Measurements from ENCODE around the gene TBC1D5.

Gene TBC1D5

DNA sequence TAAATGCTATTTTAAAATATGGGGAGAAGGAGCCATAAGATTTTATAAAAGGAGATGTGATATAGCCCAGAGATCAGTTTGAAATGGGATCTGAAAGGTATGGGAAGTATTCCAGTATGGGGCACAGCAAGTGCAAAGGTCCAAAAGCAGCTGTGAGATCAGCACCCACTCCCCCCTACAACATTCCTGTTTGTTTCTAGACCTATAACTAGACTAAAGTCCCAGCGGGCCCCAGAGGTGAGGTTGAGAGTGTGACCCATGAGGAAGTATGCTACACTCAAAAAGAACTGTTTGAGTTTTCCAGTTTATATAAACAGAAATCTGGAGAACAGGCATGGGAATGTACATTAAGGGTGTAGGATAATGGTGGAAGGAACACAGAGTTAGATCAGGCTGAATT, 152.5 kb downstream of the TBC1D5 start:
- DNase-seq (ENCODE audit: low spot score): no peak

DNA sequence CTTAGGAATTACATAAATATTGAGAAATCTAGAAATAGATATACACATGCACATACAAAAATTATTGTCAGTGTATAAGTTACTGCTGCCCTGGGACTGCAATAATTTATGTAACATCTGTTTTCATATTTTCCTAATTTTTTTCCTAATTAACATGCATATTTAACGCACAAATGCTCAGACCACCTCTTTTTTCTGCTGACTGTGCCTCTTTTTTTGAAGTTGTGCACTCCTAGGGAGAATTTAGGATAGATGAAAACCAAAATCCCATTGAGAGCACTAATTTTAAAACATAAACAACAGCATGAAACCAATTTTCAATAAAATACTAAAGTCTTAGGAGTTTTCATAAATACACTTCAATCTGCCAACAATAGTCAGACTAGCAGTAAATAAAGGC, 154.0 kb downstream of the TBC1D5 start:
- no peak for DNase-seq (ENCODE audit: low spot score)

DNA sequence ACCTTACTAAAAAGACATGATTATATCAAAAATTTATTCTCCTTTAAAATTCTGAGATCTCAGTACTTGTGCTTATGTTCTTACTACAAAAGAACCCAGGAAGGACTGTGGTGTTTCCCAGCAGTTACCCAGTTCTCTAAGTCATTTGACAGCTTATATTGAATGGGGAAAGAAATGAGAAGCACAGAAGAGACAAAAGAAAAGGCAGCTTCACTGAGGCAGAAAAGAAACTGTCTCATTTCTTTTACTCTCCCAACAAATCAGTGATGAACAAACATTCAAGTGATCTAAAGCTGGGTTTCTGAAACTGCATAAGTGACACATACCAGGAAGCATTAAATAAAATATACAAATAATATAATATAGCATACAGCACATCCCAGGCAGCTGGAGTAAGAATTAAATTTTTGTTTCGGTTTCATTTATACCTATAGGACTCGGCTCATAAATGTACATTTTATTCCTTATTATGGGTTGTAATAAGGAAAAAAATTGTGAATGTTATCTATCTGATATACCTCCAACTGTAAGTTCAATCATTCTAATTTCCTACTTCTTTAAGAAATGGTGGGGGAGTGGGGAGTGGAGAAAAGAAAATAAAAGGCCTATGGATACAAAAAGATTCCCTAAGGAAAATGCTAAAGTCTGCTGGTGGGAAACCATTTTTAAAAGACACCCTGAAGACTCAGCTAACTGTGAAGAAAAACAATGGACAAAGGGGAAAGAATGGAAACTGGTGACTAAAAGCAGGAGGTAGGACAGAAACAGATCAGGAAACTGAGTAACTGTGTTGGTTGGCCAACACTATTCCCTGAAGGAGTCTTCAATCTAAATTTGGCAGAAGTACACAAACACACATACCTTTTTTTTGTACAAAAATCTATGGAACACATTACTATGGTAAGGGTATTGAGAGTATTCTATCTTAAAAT, 156.8 kb downstream of the TBC1D5 start:
- DNase-seq (ENCODE audit: low spot score): no peak

DNA sequence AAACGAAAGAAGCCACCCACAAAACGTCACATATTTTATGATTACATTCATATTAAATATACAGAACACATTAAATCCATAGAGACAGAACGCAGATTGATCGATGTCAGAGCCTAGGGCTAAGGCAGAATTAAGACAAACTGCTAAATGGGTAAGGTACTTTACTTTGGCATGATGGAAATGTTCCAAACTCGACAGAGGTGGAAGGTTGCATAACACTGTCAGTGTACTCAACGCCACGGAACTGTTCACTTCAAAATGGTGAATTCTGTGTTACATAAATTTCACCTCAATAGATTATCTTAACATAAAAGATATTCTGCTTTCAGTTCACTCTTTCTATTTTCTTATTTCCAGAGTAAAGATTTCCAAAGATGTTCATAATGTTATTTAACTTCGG, 158.4 kb downstream of the TBC1D5 start:
- no peak for DNase-seq (ENCODE audit: low spot score)

DNA sequence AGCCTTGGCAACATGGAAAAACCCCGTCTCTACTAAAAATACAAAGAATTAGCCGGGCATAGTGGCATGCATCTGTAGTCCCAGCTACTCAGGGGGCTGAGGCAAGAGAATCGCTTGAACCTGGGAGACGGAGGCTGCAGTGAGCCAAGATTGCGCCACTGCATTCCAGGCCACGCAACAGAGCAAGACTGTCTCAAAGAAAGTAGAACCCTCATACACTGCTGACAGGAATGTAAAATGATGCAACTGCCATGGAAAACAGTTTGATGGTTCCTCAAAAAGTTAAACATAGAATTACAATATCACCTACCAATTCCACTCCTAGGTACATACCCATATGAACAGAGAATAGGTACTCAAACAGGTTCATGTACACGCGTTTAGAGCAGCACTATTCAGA, 158.9 kb downstream of the TBC1D5 start:
- no peak for DNase-seq (ENCODE audit: low spot score)

DNA sequence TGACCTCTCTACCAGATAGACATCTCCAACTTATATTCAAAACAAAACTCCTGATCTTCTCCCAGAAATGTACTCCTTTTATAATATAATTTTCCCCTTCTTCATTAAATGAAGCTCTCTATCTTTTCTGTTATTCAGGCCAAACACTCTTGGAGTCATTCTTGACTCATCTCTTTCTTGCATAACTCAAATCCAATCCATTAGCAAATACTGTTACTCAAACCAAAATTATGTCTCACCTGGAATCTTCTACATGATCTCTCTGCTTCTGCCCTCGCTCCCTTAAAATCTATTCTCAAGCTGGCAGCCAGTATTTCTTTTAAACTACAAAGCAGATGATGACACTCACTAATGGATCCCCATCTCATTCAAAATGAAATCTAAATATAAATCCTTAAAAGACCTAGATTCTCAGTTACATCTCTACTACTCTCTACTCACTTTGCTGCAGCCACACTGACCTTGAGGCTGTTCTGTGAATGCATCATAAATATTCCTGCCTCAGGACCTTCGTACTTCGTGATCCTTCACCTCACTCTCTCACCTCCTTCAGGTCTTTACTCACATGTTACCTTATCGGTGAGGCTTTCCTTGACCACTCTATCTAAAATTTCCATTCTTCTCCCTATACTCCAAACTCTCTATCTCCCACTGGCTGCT, 160.9 kb downstream of the TBC1D5 start:
- DNase-seq (ENCODE audit: low spot score): no peak

DNA sequence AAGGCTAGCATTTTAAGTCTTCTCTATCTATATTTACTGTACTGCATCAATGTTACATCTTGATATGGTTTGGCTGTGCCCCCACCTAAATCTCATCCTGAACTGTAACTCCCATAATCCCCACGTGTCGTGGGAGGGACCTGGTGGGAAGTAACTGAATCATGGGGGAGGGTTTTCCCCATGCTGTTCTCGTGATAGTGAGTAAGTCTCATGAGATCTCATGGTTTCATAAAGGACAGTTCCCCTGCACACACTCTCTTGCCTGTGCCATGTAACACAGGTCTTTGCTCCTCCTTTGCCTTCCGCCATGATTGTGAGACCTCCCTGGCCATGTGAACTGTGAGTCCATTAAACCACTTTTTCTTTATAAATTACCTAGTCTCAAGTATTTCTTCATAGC, 161.5 kb downstream of the TBC1D5 start:
- no peak for DNase-seq (ENCODE audit: low spot score)

DNA sequence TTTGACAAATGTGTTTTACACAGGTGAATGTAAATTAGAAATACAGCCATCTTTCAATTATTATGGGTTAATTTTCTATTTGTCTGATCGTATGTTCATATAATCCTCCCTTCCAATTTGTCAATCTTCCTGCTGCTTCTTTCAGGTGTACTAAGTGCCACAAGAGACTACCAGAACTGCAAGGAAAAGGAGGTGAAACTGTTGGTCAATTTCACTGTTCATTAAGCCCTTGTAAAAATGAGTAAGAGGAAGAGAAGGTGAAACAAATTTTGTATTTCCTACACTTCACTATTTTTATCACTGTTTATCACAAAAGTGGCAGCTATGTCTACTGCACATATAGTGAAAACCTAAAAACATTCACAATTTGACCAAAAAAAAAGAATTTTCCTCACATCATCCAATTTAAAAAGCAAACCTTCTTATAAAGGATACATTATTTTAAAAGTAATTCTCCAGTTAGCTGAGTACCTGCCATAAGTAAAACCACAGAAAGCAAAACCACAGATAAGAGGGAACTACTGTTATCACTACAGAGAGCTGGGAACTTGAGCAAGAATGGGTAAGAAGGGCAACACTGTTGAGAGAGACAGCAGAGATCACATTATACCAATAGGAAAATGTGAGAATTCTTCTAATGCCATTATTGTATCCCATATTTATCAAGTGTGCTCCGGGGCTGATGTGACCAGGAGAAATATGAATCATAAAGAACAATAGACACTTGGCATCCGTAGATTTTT, 163.0 kb downstream of the TBC1D5 start:
- DNase-seq (ENCODE audit: low spot score): no peak

DNA sequence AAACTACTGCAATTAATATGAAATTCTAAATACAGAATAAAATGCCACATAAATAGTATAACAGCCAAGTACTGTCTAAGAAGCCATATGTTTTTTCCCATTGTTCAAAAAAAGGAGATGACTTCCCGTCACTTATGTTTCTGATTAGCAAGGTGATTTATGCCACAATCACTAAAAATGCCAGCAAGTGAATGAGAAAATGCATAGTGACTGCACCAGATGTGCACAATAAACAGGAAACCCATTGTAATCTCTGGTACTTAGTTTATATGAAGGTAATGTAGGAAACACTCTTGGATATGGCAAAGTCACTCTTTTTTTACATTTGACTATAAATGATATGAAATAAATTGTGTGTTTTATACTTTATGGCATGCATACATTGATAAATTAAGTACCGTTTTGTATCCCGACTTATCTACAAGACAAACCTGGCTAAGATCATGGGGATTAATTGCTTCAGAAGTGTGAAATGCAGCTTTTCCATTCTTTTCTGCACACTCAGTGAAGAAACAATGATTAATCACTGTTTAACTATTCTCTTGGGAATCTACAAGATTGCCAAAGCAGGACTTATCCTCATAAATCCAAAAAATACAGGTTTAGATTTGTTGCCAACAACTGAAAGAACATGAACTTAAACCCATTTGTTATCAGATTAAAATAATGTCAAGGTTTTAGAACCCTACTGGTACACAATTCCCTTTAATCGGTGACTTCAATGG, 164.5 kb downstream of the TBC1D5 start:
- no peak for DNase-seq (ENCODE audit: low spot score)

DNA sequence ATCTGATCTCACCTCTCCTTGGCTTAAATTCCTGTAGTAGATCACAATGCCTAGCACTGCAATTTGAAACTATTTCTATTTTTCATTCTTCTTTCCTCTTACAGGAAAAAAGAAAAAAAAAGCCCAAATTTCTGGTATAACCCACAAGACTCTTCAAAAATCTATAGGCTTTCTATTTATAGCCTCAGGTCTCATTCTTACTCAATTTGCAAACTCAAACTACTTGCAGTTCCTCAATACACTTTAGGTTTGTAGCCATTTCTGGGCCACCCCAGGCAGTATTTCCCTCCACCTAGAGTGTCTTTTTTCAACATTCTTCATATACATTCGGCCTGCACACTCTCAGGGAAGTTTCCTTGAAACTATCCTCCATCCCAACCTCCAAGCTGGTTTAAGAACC, 169.0 kb downstream of the TBC1D5 start:
- DNase-seq (ENCODE audit: low spot score): peak; percentile 18

DNA sequence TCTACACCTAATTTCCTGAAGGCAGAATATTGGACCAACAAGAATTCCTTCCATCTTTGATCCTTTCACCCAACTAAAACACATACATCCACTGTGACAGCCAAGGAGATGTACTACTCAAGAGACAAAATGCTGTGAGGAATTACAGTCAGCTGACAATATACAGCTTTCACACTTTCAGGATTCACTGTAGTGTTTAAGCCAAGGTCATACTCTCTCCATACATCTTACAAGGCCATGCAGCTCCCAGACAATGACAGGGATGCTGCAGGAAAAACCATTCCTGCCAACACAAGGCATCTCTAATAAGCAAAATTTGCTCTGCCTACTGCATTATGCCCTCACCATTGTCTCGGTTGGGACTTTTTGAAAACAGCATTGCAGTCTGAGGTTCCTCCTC, 170.7 kb downstream of the TBC1D5 start:
- DNase-seq (ENCODE audit: low spot score): no peak

DNA sequence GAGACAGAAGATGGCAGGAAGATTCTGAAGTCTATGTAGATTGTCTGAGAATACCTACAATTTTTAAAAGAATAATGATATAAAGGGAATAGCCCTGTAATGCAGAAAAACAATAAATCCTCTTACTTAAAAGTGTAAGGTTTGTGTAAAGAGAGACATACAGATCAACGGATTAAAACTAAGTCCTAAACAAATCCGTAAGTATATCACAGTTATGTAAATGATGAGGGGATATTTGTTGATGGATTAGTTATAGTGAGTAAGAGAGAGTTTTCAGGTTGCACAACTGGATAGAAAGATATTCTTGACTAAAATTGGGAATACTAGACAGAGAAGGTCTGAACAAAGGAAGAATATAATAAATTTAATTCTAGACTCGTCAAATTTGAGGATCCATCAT, 179.6 kb downstream of the TBC1D5 start:
- DNase-seq (ENCODE audit: low spot score): no peak

DNA sequence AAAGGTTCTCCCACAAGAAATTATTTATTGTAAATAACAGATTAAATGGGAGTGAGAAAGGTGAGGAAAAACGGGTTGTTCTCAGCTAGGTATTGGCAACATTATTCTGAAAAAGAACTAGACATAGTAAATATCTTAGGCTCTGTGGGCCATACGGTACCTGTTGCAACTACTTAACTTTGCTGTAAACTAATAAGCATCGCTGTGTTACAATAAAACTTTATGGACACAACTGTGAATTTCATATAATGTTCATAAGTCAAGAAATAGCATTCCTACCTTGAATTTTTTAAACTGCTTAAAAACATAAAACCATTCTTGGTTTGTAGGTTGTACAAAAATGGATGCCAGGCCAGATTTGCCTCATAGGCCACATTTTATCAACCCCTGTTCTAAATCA, 183.9 kb downstream of the TBC1D5 start:
- DNase-seq (ENCODE audit: low spot score): no peak

DNA sequence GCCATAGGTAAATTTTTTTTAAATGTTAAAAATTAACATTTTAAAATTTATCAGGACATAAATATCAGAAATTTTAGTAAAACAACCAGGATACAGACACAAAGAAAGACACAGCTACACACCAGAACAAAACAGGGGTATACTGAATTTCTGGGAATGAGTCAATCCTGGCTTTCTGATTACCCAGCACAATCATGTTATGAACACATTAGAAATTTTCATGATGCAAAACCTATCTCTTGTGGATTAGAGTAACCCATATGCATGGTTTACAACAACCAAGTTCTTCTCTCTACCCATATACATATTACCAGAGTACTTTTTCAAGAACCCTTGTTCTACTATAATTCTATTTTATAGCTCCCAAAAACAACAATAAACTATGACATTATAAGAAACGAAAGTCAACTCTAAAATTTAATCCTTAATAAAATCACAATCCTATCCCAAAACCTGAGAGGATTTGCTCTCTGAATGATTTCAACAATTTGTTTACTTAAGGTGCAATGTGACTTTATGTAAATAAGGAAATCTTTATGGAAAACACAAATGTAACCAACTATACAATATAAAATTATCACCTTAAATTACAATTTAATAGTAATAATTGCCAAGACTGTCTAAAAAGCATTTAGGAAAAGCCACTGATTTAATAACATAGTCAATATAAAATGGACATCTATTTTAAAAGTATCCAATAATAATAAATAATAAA, 184.5 kb downstream of the TBC1D5 start:
- no peak for DNase-seq (ENCODE audit: low spot score)

DNA sequence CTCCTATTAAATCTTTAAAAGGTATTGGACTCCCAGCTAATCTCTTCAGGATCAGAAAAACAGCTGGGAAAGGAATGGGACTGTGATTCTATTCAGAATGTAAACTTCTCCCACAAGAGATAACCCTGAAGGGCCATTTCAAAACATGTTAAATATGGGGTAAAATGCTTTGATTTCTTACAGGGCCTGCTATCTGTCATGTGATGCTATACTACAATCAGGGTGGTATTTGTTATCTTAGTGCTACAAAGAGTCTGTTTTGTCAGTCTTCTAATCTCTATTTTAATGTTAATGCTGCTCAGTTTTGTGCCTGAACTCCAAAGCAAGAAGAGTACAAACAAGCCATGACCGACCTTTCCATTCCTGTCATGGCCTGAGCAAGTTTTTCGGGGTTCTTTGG, 186.9 kb downstream of the TBC1D5 start:
- DNase-seq (ENCODE audit: low spot score): no peak

DNA sequence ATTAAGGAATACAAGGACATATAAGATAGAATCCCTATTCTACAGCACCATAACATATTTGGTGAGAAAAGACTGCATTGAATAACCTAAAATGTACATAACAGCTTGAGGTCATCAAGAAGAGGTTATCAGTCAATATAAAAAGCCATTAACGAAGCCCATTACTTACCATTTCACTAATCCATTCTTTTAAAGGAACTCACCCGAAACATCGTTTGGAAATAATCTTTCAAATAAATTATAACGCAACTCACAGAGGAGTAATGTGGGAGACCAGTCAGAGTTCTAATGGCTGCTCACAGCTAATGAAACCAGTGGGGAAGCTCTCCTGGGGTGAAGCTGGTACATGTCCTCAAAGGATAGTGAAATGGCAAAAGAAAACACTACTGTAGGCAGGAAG, 188.4 kb downstream of the TBC1D5 start:
- DNase-seq (ENCODE audit: low spot score): no peak

DNA sequence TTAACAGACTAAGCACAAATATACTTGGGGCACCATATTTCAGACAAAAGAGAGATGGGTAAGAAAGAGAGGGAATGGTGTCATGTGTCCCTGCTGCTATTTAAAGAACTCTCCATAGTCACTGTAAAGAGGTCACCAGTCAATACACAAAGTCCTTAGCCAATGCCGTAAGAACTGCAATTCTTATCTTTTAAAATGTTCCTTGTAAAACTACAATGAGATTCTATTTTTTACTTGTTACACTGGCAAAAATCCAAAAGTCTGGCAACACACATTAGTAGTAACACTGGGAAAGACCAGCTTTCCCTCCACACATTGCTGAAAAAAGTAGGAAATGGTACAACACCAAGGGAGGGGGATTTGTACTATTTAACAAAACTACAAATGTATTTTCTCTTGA, 189.4 kb downstream of the TBC1D5 start:
- DNase-seq (ENCODE audit: low spot score): no peak

DNA sequence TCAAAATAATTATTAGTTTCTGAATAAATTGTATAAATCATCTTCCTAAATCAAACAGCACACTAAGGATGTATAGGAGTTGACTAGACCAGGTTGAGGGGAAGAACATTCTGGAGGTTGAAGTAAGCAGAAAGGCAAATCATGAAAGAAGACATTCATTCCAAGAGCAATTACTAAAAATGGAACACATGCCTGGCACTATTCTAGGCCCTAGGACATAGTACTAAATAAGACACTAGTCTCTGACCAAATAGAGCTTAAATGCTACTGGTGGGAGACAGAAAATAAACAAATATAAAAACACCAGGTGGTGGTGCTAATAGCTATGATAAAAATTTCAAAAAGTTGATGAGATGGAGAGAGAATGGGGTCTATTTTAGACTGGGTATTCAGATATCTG, 190.1 kb downstream of the TBC1D5 start:
- DNase-seq (ENCODE audit: low spot score): no peak

DNA sequence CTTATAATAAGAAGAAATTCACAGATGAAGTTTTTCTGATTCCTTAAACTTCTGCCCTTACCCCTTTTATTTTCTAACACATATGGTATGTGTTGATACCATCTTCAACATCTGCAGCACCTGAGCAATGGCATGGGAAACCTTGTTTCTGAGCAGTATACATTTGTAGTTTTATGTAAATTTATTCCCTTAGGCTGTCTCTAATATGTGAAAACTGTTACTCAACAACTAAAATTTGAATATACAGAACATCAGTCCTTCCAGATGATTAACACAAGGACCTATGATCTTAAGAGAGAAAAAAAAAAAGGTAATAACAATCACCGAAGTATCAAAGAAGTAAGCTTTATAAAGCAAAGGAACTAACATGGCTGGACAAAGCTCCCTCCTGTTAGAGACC, 190.5 kb downstream of the TBC1D5 start:
- no peak for DNase-seq (ENCODE audit: low spot score)

DNA sequence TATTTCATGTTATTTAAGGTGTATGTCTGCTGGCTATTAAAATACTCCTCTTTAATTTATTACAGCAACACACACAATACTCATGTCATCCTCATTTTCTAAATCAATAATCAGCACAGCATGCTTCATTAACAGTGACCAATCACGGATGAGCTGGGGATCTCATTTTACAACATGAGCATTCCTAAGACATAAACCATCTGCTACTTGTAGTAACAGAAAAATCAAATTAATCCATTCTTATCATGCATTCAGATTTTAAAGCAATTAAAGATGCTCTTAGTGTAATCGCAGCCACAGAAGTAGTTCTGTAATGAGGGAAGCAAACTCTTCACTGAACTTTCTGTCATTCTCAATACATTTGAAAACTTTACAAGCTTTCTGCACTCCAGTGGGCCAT, 191.1 kb downstream of the TBC1D5 start:
- no peak for DNase-seq (ENCODE audit: low spot score)

DNA sequence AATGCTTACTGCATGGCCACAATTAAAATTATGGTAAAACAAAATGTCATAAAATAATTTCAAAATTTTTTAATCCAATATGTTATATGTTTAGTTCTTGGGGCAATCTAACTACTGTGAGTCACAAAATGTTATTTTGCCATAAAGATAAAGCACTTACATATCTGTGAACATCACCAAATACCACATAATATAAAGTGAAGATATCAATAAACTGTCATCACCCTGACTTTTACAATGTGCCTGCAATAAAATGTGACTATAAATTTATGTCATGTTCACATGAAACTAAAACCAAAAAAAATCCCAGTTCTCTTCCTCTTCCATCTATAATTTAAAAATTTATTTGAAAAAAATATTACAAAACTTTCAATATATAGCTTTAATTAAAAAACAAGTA, 191.8 kb downstream of the TBC1D5 start:
- DNase-seq (ENCODE audit: low spot score): no peak

All from germinal center (tissue), 1 donor.